HG03469 (cell line): ENCODE measurements around the gene SUZ12.
"Not testable (repeated sequence)": the region's sequence is repeated elsewhere in the genome, so short reads cannot be mapped to it uniquely, and the experiment has no call there.

Experiments
- ATAC-seq: cut with Tn5 transposase; IDR thresholded peaks from one replicate; pipeline ENCODE4 v1.9.1; 2021; ENCODE audit warnings: mild to moderate bottlenecking, moderate library complexity, moderate number of reproducible peaks; ENCODE audit not compliant: unreplicated experiment

Gene SUZ12

GRCh38 chr17:32033812-32034211 lies 97.0 kb downstream of the SUZ12 start:
- ATAC-seq = not testable (repeated sequence)

DNA sequence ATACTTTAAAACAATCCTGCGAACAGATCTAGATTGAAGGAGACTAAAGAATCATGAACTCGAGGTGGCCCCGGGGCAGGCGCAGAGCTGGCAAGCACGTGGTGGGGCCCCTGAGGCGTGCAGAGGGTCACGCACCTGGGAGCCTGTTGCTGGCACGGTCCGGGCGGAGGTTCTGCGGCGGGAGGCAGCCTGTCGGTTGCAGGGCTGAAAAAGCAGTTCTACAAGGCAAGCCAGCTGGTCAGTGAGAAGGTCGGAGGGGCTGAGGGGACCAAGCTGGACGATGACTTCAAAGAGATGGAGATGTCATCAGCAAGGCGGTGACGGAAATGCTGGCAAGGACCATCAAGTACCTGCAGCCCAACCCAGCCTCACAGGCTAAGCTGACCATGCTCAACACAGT lies 103.4 kb downstream of the SUZ12 start:
- ATAC-seq = not testable (repeated sequence)

DNA sequence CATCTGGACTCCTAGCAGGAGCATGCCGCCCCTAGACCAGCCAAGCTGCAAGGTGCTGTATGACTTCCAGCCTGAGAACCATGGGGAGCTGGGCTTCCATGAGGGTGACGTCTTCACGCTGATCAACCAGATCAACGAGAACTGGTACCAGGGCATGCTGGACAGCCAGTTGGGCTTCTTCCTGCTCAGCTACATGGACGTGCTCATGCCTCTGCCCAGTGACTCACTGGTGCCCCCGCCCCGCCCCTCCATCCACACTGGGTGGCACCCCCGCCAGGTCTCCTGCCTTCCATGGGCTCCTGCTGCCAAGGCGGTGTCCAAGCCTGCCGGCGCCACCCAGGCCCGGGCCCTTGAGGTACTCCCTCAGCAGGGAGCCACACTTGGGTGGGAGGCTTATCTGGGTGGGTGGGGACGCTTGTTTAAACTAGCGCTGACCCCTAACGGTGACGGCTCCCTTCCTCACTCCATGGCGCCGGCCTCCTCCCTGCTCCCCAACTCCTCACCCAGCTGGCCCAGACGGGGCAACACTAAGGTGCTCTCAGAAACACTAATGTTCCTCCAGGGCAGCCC lies 104.6 kb downstream of the SUZ12 start:
- not testable (repeated sequence) for ATAC-seq

DNA sequence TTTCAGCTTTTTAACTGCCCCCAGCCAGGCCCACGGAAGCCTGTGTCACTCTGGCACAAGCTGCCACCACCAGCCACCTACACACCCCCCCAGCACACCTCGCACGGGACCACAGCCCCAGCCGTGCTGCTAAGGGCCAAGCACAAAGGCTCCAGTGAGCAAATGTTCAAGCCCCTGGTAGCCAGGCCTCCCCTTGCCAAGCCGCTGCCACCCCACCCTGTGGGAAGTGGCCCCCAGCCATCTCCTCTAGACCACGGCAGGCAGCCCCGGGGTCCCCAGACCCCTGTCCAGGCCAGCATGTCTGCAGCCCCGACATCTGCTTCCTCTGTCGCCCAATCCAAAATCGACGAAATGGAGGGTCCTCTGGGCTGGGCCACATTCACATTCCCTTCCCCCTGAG lies 105.5 kb downstream of the SUZ12 start:
- not testable (repeated sequence) for ATAC-seq

- ATAC-seq = not testable (repeated sequence)
Observed at GRCh38 chr17:32045611-32046010, 108.8 kb downstream of the SUZ12 start.

GRCh38 chr17:32047663-32048062 lies 110.9 kb downstream of the SUZ12 start:
- ATAC-seq = not testable (repeated sequence)
